HG03457 (cell line): ENCODE data around the gene GFOD2.

ENCODE experiments used
- ATAC-seq: cut with Tn5 transposase; IDR thresholded peaks from one replicate; pipeline ENCODE4 v1.9.1; 2021; ENCODE audit warnings: moderate number of reproducible peaks; ENCODE audit not compliant: unreplicated experiment

Gene GFOD2

DNA sequence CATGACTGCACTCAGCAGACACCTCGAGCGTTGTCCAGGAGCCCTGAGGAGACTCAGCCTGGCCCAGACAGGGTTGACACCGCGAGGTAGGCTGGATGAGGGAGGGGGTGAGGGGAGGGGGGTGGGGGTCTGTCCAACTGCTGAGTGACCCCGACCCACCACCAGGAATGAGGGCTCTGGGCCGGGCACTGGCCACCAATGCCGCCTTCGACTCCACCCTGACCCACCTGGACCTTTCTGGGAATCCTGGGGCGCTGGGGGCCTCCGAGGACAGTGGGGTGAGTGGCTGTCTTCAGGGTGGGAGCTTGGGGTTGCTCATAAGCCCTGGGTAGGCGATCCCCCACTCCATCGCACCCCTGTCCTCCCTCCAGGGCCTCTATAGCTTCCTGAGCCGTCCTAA, 71.4 kb downstream of the GFOD2 start:
- ATAC-seq: no peak

DNA sequence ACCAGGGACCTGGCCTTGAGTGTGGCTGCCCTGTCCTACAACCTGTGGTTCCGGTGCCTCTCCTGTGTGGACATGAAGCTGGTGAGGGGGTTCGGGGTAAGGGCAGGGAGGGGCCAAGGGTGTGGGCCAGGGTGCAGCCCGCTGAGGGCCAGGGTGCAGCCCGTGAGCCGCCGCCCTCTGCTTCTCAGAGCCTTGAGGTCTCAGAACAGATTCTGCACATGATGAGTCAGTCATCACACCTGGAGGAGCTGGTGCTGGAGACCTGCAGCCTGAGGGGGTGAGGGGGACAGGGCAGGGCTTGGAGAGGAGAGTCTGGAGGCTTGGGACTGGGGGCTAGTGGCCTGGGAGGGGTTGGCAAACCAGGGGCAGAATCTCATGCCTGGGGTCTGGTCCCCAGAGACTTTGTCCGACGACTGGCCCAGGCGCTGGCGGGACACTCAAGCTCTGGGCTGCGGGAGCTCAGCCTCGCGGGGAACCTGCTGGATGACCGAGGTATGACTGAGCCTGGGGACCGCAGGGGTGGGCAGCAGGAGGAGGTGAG, 71.9 kb downstream of the GFOD2 start:
- ATAC-seq: no peak

DNA sequence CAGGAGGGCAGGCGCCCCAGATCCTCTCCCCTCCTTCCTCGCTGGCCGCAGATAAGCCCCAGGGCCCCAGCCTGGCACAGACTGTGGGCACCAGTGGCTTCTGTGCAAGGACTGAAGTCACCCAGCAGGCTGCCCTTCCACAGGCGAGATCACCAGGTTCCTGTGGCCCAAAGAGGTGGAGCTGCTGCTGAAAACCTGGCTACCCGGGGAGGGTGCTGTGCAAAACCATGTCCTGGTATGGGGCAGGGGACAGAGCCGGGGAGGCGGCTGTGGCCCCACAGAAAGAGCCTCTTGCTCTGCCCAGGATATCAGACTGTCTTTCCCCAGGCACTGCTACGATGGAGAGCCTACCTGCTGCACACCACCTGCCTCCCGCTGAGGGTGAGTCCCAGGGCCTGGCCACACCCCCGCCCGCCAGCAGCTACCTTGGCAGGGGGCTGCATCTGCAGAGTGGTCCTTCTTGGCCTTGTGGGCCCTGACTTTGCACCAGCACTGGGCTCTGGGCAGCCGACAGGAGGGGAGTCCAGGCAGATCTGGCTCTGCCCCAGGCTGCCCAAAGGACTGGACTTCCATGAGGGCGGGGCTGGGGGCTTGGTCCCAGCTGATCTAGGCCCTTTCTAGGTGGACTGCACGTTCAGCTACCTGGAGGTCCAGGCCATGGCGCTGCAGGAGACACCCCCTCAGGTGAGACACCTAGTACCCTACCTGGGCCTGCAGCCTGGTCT, 73.6 kb downstream of the GFOD2 start:
- no peak for ATAC-seq

GRCh38 chr16:67644038-67644437, 75.1 kb downstream of the GFOD2 start:
- no peak for ATAC-seq

DNA sequence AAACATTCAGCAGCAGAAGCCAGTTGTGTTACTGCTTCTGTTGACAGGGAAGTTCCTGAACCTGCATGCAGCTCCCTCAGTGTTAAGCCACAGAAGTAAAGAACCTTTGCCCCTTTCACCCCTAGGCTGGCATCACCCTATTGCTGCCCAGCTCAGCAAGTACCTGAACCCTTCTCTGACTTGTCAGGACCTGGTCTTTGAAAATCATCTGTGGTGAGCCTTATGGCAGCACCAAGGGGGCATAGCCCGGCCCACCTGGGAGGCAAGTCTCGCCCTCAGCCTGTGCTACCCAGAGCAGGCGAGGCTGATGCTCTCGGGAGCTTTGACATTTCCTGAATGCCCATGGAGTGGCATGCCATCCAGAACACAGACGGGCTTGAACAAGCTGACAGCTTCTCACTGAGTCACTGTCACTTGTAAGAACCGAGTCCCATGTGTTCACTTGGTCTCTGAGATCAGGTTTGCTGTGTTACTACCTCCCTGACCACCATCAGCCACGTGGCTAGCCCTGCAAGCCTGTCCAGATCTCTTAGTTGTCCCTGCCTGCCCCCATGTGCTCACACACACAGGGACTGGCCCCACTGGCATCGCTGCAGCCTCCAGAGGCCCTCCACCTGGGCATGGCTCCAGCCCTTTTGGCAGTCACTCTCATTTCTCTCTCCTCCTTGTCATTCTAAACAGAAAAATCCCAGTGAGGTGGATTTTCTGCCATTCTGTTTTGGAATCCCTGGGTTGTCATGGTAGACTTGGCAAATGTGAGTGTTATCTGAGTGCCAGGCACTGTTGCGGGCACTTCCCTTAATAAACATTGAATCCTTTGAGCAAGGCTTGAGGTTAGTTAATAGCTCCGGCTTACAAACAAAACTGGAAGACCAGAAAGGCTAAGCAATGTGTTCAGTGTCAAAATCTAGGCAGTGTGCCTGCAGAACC, 77.1 kb downstream of the GFOD2 start:
- ATAC-seq: no peak

- no peak for ATAC-seq
These were observed 81.5 kb downstream of the GFOD2 start for GRCh38 chr16:67637625-67638024.

DNA sequence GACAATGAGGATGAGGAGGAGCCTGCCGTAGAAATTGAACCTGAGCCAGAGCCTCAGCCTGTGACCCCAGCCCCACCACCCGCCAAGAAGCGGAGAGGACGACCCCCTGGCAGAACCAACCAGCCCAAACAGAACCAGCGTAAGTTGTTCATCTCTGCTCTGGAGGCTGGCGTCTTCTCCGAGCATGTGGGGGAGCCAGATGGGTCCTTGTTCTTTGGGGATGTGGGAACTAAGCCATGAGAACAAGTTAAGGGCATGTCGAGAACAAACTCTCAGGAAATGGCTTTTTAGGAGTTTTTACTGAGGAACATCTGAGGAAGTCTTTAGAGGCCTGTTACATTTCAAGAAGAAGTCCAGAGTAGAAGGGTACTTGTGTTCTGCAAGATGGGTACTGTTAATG, 82.4 kb downstream of the GFOD2 start:
- no peak for ATAC-seq

- ATAC-seq: no peak
These were observed 86.5 kb downstream of the GFOD2 start for GRCh38 chr16:67632415-67633172.

GRCh38 chr16:67628216-67628615, 90.9 kb downstream of the GFOD2 start:
- ATAC-seq: no peak
